Cerebellar cortex (tissue), 1 donor: ENCODE measurements around the gene DSC3.
"Not testable (repeated sequence)": the region's sequence is repeated elsewhere in the genome, so short reads cannot be mapped to it uniquely, and the experiment has no call there.

Source experiments
- DNase-seq: peaks from one replicate; pipeline ENCODE4 v3.0.0-alpha.2; 2015; ENCODE audit warnings: low spot score

Gene DSC3

DNA sequence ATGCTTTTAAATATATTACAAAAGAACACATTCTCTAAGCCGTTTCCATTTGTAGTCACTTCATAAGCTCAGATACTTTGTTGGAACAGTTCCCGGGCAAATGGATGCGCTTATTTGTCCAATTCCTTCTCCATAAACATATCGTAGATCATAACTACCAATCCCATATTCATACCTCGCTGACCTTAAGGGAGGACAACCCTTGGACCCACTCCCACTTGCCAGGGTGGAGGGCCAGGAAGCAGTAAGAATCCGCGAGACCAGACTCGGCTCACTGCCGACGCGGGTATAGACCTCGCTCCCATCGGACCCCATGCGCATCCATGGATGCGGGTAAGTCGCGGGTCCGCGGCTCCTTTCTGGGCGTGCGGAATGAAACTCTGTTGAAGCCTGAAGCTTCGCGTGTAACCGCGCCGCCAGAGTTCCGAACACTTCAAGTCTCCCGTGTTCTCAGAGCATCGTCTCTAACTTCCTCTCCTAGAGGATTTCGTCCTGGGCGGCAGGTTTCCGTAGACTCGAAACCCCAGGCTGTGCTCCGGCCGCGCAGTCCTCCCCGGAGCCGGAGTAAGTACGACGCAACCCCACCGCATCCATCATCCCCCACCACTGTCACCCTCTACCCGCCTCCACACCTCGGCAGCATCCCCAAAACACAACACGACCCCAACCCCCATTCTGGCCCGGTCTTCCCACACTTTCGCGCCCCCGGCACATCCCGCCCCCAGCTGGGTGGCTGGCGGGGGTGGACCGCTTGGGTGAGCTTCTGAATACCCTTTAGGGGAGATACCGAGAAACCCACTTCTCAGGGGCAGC lies 1.1 kb downstream of the DSC3 start:
- no peak for DNase-seq

DNA sequence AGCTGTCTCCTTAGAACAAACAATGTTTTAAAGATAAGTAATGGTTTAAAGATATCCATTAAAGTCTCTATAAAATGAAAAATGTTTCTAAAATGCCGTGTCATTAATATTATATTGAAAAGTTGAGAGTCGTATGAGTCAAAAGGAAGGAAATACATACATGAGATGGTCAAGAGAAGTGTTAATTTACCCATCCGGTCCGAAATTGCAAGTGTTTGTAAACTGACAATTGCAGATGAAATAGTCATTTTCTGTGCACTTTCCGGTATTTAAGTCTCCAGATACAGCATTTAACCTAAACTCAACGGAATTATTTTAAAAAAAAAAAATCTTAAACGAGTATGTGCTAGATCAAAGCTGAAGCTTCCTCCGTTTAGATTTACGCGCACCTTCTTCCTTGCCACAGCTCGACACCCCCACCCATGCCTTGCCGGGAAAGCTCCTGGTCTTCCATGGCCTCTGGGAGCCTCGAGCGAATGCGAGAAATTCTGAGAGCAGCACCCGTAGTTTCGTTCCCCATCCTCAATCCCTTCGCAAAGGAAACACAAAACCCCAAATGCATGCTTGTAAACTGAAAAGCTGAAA lies 1.8 kb downstream of the DSC3 start:
- no peak for DNase-seq

DNA sequence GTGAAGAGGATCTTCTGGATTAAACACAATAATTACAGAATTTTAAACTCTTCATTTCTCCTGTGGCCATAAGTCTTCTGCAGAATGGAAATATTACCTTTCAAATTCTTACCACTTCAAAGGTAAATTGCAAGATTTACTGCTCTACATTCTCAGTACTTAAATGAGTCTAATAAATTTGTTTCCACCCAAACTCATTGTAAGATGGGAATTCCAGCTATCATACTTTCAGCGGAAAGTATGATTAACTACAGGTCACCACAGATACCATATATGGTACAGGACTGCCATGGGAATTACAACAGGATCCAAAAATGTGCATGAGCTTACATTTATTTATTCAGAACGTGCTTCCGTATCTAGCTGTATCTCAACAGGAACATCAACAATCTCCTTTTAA lies 3.1 kb downstream of the DSC3 start:
- DNase-seq, result no peak

DNA sequence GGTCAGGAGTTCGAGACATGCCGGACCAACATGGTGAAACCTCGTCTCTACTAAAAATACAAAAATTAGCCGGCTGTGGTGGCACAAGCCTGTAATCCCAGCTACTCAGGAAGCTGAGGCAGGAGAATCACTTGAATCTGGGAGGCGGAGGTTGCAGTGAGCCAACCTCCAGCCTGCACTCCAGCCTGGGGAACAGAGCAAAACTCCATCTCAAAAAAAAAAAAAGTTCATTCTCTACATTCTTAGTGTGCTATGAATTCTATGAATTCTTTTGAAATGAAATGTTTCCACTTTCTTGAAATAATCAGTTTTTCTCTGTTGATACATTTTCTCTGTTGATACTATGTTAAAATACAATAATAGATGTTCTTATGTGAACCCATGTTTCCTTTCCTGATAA lies 4.9 kb downstream of the DSC3 start:
- not testable (repeated sequence) for DNase-seq

DNA sequence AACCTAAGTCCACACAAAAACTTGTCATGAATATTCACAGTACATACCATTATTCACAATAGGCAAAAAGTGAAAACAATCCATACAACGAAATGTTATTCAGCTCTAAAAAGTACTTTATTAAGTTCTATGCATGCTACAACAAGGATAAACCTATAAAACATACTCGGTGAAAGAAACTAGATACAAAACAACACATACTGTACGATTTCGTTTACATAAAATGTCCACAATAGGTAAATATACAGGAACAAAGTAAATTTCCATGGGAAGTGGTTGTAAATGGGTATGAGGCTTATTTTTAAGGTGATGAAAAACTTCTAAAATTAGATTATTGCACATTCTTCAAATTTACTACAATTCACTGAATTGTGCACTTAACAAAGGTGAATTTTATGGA lies 8.0 kb downstream of the DSC3 start:
- DNase-seq, result no peak

- DNase-seq, result no peak
Observed at GRCh38 chr18:31030574-31031278, 11.8 kb downstream of the DSC3 start.

- DNase-seq, result no peak
Observed at GRCh38 chr18:31015715-31016434, 26.7 kb downstream of the DSC3 start.

GRCh38 chr18:31011455-31011854 lies 31.1 kb downstream of the DSC3 start:
- DNase-seq, result not testable (repeated sequence)

GRCh38 chr18:31010601-31011000 lies 31.9 kb downstream of the DSC3 start:
- no peak for DNase-seq

GRCh38 chr18:30999887-31000628 lies 42.5 kb downstream of the DSC3 start:
- DNase-seq, result no peak

DNA sequence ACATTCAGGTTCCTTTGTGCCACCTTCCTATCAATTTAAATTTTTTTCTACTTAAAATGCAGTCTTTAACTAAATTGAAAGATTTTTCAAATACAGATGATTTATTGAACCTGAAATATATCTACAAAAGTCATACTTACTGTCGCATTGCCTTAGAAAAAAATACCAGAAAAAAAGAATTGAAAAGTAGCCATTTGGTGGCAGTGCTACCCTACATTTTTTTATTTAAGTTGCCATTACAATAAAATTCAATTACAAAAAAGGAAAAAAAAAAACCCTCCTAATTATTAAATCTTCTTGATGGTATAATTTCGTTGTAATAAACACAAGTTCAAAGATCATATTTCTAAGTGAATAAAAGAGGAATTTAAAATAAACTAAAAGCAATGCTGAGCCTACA lies 43.4 kb downstream of the DSC3 start:
- DNase-seq, result no peak

DNA sequence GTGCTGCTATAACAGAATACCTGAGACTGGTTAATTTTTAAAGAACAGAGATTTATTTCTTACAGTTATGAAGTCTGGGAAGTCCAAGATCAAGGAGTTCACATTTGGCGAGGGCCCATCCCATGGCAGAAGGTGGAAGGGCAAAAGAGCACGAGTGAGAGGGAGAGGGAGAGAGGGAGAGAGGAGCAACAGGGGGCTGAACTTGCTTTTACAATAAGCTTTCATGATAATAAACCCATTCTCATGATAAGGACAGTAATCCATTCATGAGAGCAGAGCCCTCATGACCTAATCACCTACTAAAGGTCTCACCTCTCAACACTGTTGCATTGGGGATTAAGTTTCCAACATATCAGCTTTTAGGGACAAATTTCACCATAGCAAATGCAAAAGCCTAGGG lies 45.3 kb downstream of the DSC3 start:
- no peak for DNase-seq

- DNase-seq, result no peak
Observed at GRCh38 chr18:30992231-30992630, 50.3 kb downstream of the DSC3 start.

- no peak for DNase-seq
Observed at GRCh38 chr18:30991397-30991796, 51.1 kb downstream of the DSC3 start.

DNA sequence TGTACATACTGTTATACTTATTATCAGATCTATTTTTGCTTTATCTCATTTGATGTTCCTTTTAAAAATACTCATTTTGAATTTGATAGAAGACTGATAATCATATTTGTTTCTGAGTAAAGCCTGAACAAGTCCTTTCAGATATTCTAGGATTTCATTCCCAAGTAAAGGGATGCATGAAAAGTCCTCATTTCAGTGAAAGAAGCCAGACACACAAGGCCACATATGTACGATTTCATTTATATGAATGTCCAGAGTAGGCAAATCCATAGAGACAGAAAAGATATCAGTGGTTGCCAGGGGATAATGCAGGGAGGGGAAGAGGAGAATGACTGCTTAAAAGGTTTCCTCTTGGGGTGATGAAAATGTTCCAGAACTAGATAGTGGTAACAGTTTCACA lies 53.4 kb downstream of the DSC3 start:
- no peak for DNase-seq

- no peak for DNase-seq
Observed at GRCh38 chr18:30988440-30988839, 54.1 kb downstream of the DSC3 start.

DNA sequence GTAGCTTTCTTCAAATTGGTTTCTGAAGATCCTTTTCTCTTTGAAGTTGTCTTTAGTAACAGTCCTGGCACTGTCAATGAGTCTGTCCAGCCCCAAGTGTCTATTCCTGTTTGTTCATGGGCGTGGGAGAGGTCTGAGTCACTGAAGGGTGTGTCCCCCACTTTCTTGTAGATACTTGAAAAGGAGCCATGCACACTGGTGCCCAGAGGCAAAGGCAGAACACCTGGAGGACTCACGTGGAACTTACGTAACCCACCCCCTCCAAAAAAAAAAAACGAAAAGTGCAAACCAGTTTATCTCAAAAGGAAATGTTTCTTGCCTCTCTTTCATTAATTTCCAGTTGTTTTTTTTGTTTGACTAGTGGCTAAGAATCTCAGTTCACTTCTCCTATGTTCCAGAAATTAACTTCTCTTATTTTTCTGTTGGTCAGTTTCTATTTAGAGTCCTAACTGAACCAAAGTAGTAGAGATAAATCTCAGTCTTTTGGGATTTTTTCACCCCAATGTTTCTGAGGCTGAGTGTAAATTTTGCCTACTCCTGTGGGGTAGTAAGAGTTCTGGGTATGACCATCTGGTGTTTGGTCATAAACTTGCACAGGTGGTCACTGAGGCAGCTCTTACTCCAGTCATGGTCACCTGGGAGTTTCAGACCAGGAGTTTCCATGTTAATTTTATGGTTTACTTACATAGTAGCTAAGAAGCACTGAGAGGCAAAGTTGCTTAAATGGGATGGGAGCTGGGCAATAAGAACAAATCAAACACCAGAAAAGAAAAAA lies 54.9 kb downstream of the DSC3 start:
- no peak for DNase-seq

- no peak for DNase-seq
Observed at GRCh38 chr18:30985753-30986152, 56.8 kb downstream of the DSC3 start.

DNA sequence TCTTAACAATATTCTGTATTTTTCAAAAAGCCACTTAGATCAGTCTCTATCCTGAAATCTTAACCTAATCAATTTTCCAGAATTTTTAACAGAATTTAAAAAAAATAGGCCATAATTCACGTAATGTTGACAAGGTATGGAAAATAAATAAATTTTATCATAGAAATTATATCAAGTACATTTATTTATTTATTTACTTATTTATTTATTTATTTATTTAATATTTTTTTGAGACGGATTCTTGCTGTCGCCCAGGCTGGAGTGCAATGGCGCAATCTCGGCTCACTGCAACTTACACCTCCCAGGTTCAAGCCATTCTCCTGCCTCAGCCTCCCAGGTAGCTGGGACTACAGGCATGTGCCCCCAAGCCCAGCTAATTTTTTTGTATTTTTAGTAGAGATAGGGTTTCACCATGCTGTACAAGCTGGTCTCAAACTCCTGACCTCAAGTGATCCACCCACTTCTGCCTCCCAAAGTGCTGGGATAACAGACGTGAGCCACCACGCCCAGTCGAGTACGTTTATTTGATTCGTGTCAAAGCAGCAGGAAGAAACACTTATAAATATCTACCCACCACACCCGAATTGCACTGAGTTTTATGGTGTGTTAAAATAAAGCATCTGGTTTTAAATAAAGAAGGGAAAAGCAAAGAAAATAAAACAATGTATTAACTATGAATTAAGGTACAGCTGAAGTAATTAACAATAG lies 60.1 kb downstream of the DSC3 start:
- DNase-seq, result no peak

DNA sequence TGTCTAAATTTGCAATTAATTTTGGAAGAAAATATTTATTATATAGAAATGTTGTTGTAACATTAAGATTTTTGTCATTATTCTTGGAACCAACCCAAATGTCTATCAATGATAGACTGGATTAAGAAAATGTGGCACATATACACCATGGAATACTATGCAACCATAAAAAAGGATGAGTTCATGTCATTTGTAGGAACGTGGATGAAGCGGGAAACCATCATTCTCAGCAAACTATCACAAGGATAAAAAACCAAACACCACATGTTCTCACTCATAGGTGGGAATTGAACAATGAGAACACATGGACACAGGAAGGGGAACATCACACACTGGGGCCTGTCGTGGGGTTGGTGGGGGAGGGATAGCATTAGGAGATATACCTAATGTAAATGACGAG lies 64.5 kb downstream of the DSC3 start:
- not testable (repeated sequence) for DNase-seq
